ENCODE data around the gene ARFGAP2.

- no peak for TF ChIP-seq CTCF (conservative IDR thresholded peaks at IDR 0.05; ENCODE audit: low read depth, low read length)
- no peak for TF ChIP-seq EZH2phosphoT487 (IDR thresholded peaks at IDR 0.05; ENCODE audit: borderline replicate concordance, low read length)
- no peak for TF ChIP-seq EZH2 (IDR thresholded peaks at IDR 0.05; ENCODE audit: low read length, unreplicated experiment)
These were observed 21.8 kb downstream of the ARFGAP2 start for GRCh38 chr11:47154616-47155570.
